Upper lobe of left lung (tissue), 4 donors: Measurements from ENCODE around the gene TAF1B.

ENCODE experiments used
- EP300 ChIP-seq, 4 donors: sonication (generic); formaldehyde crosslinking; IDR thresholded peaks; one replicate each; pipeline ENCODE4 v1.5.1; 2017; ENCODE audit warnings: antibody characterized with exemption in 4 of 4, control low read depth in 2 of 4
- POLR2AphosphoS5 ChIP-seq, 2 donors: sonication (generic); formaldehyde crosslinking; IDR thresholded peaks; one replicate each; pipeline ENCODE4 v1.5.1; 2017; ENCODE audit warnings: antibody characterized with exemption in 2 of 2
- TF ChIP-seq, protein P1 (sequence below), 6 experiments: fragments of 450-650 bp in 4 of 6; fragments of 200-600 bp in 2 of 6; sonication (generic) in 2 of 6; IDR thresholded peaks; one replicate each; pipeline ENCODE4 v1.5.1; 2016 to 2019; ENCODE audit warnings: antibody characterized with exemption in 6 of 6

DNA sequence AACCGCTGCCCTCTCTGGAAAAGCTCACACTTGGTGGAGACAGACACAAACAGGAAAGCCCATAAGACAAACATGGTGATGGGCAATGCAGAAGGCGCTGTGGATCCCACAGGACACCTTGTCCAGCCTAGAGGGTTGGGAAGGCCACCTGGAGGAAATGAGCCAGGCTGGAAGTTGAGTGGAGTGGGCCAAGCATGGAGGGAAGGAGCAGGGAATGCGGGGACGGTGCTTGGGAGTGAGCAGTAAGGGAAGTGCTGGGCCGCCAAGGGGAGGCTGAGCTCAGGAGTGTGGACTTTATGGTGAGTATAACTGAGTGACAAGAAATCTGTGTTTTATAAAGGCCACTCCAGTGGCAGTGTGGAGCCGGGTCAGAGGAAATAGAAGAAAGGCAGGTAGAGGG is 105.4 kb downstream of the TAF1B start:
- TF ChIP-seq, protein P1, sequence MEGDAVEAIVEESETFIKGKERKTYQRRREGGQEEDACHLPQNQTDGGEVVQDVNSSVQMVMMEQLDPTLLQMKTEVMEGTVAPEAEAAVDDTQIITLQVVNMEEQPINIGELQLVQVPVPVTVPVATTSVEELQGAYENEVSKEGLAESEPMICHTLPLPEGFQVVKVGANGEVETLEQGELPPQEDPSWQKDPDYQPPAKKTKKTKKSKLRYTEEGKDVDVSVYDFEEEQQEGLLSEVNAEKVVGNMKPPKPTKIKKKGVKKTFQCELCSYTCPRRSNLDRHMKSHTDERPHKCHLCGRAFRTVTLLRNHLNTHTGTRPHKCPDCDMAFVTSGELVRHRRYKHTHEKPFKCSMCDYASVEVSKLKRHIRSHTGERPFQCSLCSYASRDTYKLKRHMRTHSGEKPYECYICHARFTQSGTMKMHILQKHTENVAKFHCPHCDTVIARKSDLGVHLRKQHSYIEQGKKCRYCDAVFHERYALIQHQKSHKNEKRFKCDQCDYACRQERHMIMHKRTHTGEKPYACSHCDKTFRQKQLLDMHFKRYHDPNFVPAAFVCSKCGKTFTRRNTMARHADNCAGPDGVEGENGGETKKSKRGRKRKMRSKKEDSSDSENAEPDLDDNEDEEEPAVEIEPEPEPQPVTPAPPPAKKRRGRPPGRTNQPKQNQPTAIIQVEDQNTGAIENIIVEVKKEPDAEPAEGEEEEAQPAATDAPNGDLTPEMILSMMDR (IDR thresholded peaks at IDR 0.05): no peak
- TF ChIP-seq POLR2AphosphoS5 (IDR thresholded peaks at IDR 0.05) (no peak), EP300 (IDR thresholded peaks at IDR 0.05) (no peak)
